ENCODE data around the gene FYN.

- TF ChIP-seq CTCF (IDR thresholded peaks at IDR 0.05), result no peak
- TF ChIP-seq POLR2A (IDR thresholded peaks at IDR 0.05), result no peak
These were observed 132.7 kb downstream of the FYN start for GRCh38 chr6:111740506-111740905.

Measured in tibial nerve (tissue), 3 donors.